ENCODE data around the gene RSPRY1.

GRCh38 chr16:57242650-57243049 is 56.5 kb downstream of the RSPRY1 start:
- TF ChIP-seq CEBPB (IDR thresholded peaks at IDR 0.05; ENCODE audit: low read depth, low read length) (no peak), EGR1 (IDR thresholded peaks at IDR 0.05; ENCODE audit: borderline replicate concordance, low read depth, low read length) (no peak), RNF2 (IDR thresholded peaks at IDR 0.05; ENCODE audit: borderline replicate concordance, low read depth, low read length, missing control alignments, poor library complexity, severe bottlenecking) (no peak), SIN3A (conservative IDR thresholded peaks at IDR 0.05 in 1 of 2, IDR thresholded peaks at IDR 0.05 in 1 of 2; ENCODE audit: low read depth in 1 of 2, low read length in 2 of 2) (no peak)

Measured in H1 (cell line).